ENCODE measurements around the gene DRC7.

The DRC7 gene

DNA sequence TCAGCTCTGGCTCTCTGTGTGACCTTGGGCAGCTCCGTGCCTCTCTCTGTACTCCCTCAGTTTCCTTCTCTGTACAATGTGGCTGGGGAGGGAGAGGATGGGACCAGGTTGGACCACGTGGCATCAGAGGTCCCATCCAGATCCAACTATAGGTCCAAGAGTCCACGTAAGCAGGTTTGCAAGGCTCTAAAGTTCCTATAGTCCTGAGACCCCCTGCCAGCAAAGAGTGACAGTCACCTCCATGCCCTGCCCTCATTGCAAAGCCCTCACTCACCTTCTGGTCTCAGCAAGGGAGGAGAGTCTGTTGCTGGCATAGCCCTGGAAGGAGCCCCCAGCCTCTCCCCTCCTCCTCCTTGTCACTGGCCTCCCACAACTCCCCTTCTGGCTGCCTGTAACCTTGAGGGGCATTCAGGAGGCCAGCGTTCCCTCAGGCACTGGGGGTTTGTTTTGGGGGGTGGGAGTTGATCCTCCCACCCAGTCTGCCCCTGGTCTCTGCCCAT is 6.1 kb upstream of the DRC7 start:
- Histone ChIP-seq H3K27ac (ENCODE audit: low read depth, low read length) (no peak overlapping the region), H3K36me3 (ENCODE audit: control insufficient read depth, low read length) (no peaks in the 10 kb centered on the region), H3K9me2 (replicated peaks; ENCODE audit: control insufficient read depth, low read length) (no peaks in the 10 kb centered on the region), H3F3A (ENCODE audit: control insufficient read depth, insufficient read depth) (no peaks in the 10 kb centered on the region), H4K20me1 (ENCODE audit: control insufficient read depth, insufficient read depth, low read depth, low read length) (no peaks in the 10 kb centered on the region), H3K4me2 (ENCODE audit: low read length) (no peak overlapping the region), H3K79me2 (ENCODE audit: control insufficient read depth, low read length) (no peaks in the 10 kb centered on the region), H3K4me3 (ENCODE audit: low read length) (no peak overlapping the region), H3K9me3 (ENCODE audit: control insufficient read depth, insufficient read depth, low read length) (no peaks in the 10 kb centered on the region), H3K4me1 (ENCODE audit: control insufficient read depth, low read length) (peaks cover 25% of the 10 kb centered on the region), H3K27me3 (ENCODE audit: control insufficient read depth, low read length) (no peaks in the 10 kb centered on the region; the same call in 1 of the 2 replicates)
- TF ChIP-seq EZH2phosphoT487 (IDR thresholded peaks at IDR 0.05; ENCODE audit: borderline replicate concordance, low read length) = no peak
- TF ChIP-seq, protein P1, sequence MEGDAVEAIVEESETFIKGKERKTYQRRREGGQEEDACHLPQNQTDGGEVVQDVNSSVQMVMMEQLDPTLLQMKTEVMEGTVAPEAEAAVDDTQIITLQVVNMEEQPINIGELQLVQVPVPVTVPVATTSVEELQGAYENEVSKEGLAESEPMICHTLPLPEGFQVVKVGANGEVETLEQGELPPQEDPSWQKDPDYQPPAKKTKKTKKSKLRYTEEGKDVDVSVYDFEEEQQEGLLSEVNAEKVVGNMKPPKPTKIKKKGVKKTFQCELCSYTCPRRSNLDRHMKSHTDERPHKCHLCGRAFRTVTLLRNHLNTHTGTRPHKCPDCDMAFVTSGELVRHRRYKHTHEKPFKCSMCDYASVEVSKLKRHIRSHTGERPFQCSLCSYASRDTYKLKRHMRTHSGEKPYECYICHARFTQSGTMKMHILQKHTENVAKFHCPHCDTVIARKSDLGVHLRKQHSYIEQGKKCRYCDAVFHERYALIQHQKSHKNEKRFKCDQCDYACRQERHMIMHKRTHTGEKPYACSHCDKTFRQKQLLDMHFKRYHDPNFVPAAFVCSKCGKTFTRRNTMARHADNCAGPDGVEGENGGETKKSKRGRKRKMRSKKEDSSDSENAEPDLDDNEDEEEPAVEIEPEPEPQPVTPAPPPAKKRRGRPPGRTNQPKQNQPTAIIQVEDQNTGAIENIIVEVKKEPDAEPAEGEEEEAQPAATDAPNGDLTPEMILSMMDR (IDR thresholded peaks at IDR 0.05; ENCODE audit: low read depth, low read length, poor library complexity, severe bottlenecking) = no peak

DNA sequence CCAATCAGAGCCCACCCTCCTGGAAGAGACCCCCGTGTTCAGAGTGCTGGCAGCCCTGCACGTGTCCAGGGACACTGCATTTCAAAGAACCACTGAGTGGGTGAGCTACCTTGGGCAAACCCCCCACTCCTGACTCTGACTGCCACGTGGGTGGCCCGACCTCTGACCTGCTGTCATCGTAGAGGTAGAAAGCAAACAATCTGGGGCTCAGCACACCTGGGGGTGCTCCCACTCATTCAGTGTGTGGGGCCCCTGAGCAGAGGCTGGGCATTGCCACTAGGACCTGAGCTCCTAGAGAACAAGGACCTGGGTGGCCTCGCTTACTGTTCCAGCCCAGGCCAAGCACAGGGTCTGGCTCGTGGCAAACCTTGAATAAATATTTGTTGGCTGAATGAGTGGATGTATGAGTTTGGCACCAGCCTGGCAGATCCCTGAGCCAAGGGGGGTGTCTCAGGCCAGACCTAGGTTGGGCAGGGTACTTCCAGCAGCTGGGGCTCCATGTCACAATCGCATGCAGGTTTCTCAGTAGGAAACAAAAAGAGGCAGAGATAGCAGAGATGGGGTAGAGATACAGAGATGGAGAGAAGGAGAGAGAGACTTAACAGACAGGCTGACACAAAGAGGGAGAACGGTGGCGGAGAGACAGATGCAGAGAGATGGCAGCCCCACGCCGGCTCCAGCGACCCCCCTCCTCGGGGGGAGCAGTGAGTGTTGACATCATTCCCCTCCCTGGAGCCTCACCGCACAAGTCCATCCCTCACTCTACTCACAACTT is 5.4 kb upstream of the DRC7 start:
- Histone ChIP-seq H3F3A (ENCODE audit: control insufficient read depth, insufficient read depth) (no peaks in the 10 kb centered on the region), H3K4me1 (ENCODE audit: control insufficient read depth, low read length) (peaks cover 25% of the 10 kb centered on the region), H3K4me3 (ENCODE audit: low read length) (no peak overlapping the region), H3K9me2 (replicated peaks; ENCODE audit: control insufficient read depth, low read length) (no peaks in the 10 kb centered on the region), H3K9me3 (ENCODE audit: control insufficient read depth, insufficient read depth, low read length) (no peaks in the 10 kb centered on the region), H3K27ac (ENCODE audit: low read depth, low read length) (no peak overlapping the region), H3K4me2 (ENCODE audit: low read length) (peak overlapping the region; percentile 44), H3K36me3 (ENCODE audit: control insufficient read depth, low read length) (no peaks in the 10 kb centered on the region), H3K79me2 (ENCODE audit: control insufficient read depth, low read length) (no peaks in the 10 kb centered on the region), H4K20me1 (ENCODE audit: control insufficient read depth, insufficient read depth, low read depth, low read length) (no peaks in the 10 kb centered on the region), H3K27me3 (ENCODE audit: control insufficient read depth, low read length) (no peaks in the 10 kb centered on the region; the same call in 1 of the 2 replicates)
- TF ChIP-seq EZH2phosphoT487 (IDR thresholded peaks at IDR 0.05; ENCODE audit: borderline replicate concordance, low read length) = no peak
- TF ChIP-seq, protein P1 (IDR thresholded peaks at IDR 0.05; ENCODE audit: low read depth, low read length, poor library complexity, severe bottlenecking) = no peak

DNA sequence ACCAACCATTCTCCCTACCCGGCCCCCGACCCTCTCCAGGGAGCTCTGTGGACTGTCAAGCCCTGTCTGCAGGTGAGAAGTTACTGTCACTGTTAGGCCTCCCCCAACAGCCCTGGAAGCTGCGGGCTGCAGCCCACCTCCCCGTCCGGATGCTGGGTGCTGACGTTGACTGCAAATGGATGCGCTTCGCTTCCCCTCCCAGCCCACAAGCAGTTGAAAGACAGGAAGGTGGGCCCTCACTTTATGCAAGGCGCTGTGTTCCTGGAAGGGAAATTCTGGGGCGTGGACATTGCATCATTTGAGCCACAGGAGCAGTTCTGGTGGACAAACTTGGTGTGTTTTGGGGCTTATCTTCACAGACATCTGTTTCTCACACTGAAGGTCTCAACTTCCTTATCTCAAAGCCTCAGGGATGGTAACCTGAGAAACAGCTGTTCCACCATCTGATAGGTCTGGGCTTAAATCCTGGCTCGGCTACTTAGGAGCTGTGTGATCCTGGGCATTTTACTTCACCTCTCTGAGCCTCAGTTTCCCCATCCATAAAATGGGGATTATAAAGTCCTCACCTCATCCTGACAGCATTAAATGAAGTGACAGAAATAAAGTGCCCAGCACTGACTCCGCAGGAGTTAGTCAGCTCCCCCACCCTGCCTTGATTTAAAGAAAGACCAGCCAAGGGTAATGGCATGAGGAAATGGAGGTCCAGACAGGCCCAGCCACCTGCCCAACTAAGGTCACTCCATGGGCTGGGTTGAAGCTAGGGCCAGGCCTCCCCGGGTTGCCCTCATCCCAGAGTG is 4.6 kb upstream of the DRC7 start:
- H3K9me3 ChIP-seq (ENCODE audit: control insufficient read depth, insufficient read depth, low read length) = no peaks in the 10 kb centered on the region
- H3K4me2 ChIP-seq (ENCODE audit: low read length) = peak overlapping the region; percentile 44
- peaks cover 29% of the 10 kb centered on the region for H3K4me1 ChIP-seq (ENCODE audit: control insufficient read depth, low read length)
- no peaks in the 10 kb centered on the region for H3K79me2 ChIP-seq (ENCODE audit: control insufficient read depth, low read length)
- no peaks in the 10 kb centered on the region for H3K9me2 ChIP-seq (replicated peaks; ENCODE audit: control insufficient read depth, low read length)
- H3K36me3 ChIP-seq (ENCODE audit: control insufficient read depth, low read length) = no peaks in the 10 kb centered on the region
- H3K27ac ChIP-seq (ENCODE audit: low read depth, low read length) = peak overlapping the region; percentile 1; the same call in 1 of the 2 replicates
- no peaks in the 10 kb centered on the region for H4K20me1 ChIP-seq (ENCODE audit: control insufficient read depth, insufficient read depth, low read depth, low read length)
- peak overlapping the region; percentile 19 for H3K4me3 ChIP-seq (ENCODE audit: low read length)
- TF ChIP-seq EZH2phosphoT487 (IDR thresholded peaks at IDR 0.05; ENCODE audit: borderline replicate concordance, low read length) = no peak
- TF ChIP-seq, protein P1 (IDR thresholded peaks at IDR 0.05; ENCODE audit: low read depth, low read length, poor library complexity, severe bottlenecking) = no peak
- no peaks in the 10 kb centered on the region; the same call in 1 of the 2 replicates for H3K27me3 ChIP-seq (ENCODE audit: control insufficient read depth, low read length)
- no peaks in the 10 kb centered on the region for H3F3A ChIP-seq (ENCODE audit: control insufficient read depth, insufficient read depth)

Data from DOHH2 (cell line).